CD14-positive monocyte (primary cell): ENCODE measurements around the gene KIAA1549. TPM values are rescaled to one million over a fixed set of nuclear protein-coding genes. Genes with fewer than 3 reads are reported as not detected.

Source experiments
- DNase-seq, 3 donors: peaks; one replicate each; pipeline ENCODE4 v3.0.0-alpha.2; 2011 to 2022
- H2AFZ ChIP-seq: 2 replicates; pipeline ENCODE4 v1.6.0; 2012; ENCODE audit warnings: mild to moderate bottlenecking, low read depth, low read length, inconsistent platforms; ENCODE audit not compliant: insufficient read depth, poor library complexity, severe bottlenecking
- H3K27ac ChIP-seq, 2 donors: 1 replicate in 1 of 2; 2 replicates in 1 of 2; pipeline ENCODE4 v1.5.1; 2012 to 2013; ENCODE audit warnings: low read length in 2 of 2, control low read depth in 1 of 2, inconsistent platforms in 1 of 2, low read depth in 1 of 2, mild to moderate bottlenecking in 1 of 2
- H3K27me3 ChIP-seq, 2 donors: one replicate each; pipeline versions ENCODE4 v1.6.0 to v1.6.1; 2011 to 2013; ENCODE audit warnings: low read length in 2 of 2; ENCODE audit not compliant: control insufficient read depth in 2 of 2, insufficient read depth in 2 of 2
- H3K36me3 ChIP-seq, 2 donors: replicated peaks in 1 of 2; 1 replicate in 1 of 2; 2 replicates in 1 of 2; pipeline versions ENCODE4 v1.5.1 to v1.6.1; 2012 to 2013; ENCODE audit warnings: low read length in 2 of 2, control low read depth in 1 of 2, inconsistent platforms in 1 of 2, mild to moderate bottlenecking in 1 of 2; ENCODE audit not compliant: insufficient read depth in 2 of 2, control insufficient read depth in 1 of 2
- H3K4me1 ChIP-seq, 2 donors: 1 replicate in 1 of 2; 2 replicates in 1 of 2; pipeline versions ENCODE4 v1.5.1 to v1.6.1; 2012 to 2013; ENCODE audit warnings: low read length in 2 of 2, control low read depth in 1 of 2, inconsistent platforms in 1 of 2, mild to moderate bottlenecking in 1 of 2, moderate library complexity in 1 of 2; ENCODE audit not compliant: insufficient read depth in 2 of 2, control insufficient read depth in 1 of 2
- H3K4me2 ChIP-seq: replicated peaks from 2 replicates; pipeline ENCODE3; 2012; ENCODE audit warnings: low read length, moderate library complexity, mild to moderate bottlenecking; ENCODE audit not compliant: poor library complexity, severe bottlenecking; ENCODE audit errors: extremely low read depth
- H3K4me3 ChIP-seq, 3 experiments: fragments of 200-600 bp in 1 of 3; sonication (generic) in 1 of 3; replicated peaks in 1 of 3; 1 replicate in 2 of 3; 2 replicates in 1 of 3; pipeline ENCODE4 v1.5.1; 2011 to 2013; ENCODE audit warnings: low read length in 3 of 3, mild to moderate bottlenecking in 3 of 3, control low read depth in 2 of 3, low read depth in 2 of 3, inconsistent platforms in 1 of 3, moderate library complexity in 1 of 3
- H3K79me2 ChIP-seq: 2 replicates; pipeline ENCODE4 v1.6.0; 2012; ENCODE audit warnings: mild to moderate bottlenecking, control low read depth, inconsistent platforms, low read length, moderate library complexity; ENCODE audit not compliant: insufficient read depth
- H3K9ac ChIP-seq: 2 replicates; pipeline ENCODE4 v1.6.0; 2017; ENCODE audit warnings: low read length, mild to moderate bottlenecking; ENCODE audit not compliant: insufficient read depth, poor library complexity, severe bottlenecking
- H3K9me3 ChIP-seq, 2 donors: replicated peaks in 1 of 2; 1 replicate in 1 of 2; 2 replicates in 1 of 2; pipeline versions ENCODE4 v1.5.1 to v1.6.1; 2012 to 2013; ENCODE audit warnings: low read length in 2 of 2, control low read depth in 1 of 2; ENCODE audit not compliant: control insufficient read depth in 1 of 2, insufficient read depth in 1 of 2
- H4K20me1 ChIP-seq: 2 replicates; pipeline ENCODE4 v1.6.0; 2012; ENCODE audit warnings: mild to moderate bottlenecking, low read length, control low read depth, moderate library complexity; ENCODE audit not compliant: insufficient read depth
- H3K27ac Mint-ChIP-seq, 7 donors: one replicate each; pipeline ENCODE4 v1.8.0; 2020; ENCODE audit warnings: mild to moderate bottlenecking in 7 of 7, mixed read lengths in 7 of 7, moderate library complexity in 6 of 7, inconsistent platforms in 2 of 7
- H3K27me3 Mint-ChIP-seq, 3 donors: one replicate each; pipeline ENCODE4 v1.8.0; 2021 to 2022; ENCODE audit warnings: low read depth in 3 of 3, mild to moderate bottlenecking in 3 of 3, mixed read lengths in 3 of 3, moderate library complexity in 3 of 3, inconsistent platforms in 1 of 3
- H3K36me3 Mint-ChIP-seq, 2 donors: one replicate each; pipeline ENCODE4 v1.8.0; 2020; ENCODE audit warnings: mixed read lengths in 2 of 2, inconsistent platforms in 1 of 2, mild to moderate bottlenecking in 1 of 2
- H3K4me1 Mint-ChIP-seq: one replicate; pipeline ENCODE4 v1.8.0; 2020; ENCODE audit warnings: mild to moderate bottlenecking, mixed read lengths
- H3K4me3 Mint-ChIP-seq, 2 donors: one replicate each; pipeline ENCODE4 v1.8.0; 2020; ENCODE audit warnings: mild to moderate bottlenecking in 2 of 2, mixed read lengths in 2 of 2, moderate library complexity in 1 of 2
- H3K9me3 Mint-ChIP-seq, 7 donors: one replicate each; pipeline ENCODE4 v1.8.0; 2020 to 2022; ENCODE audit warnings: mixed read lengths in 7 of 7, mild to moderate bottlenecking in 6 of 7, moderate library complexity in 6 of 7, inconsistent platforms in 2 of 7
- CTCF ChIP-seq: fragments of 200-600 bp; IDR thresholded peaks from one replicate; pipeline ENCODE4 v1.8.0; 2022; ENCODE audit warnings: antibody characterized with exemption, mild to moderate bottlenecking
- WGBS: methylation state at CpG from one replicate; pipeline ENCODE4 v1.1.5; 2013; ENCODE audit warnings: missing lambda C conversion rate; ENCODE audit not compliant: insufficient coverage; 5-methylcytosine and 5-hydroxymethylcytosine counted together
- intact Hi-C, 2 donors: fragments of 100-400 bp; cut with micrococcal nuclease; formaldehyde crosslinking; loops; one replicate each; pipeline versions ENCODE4 v1.15.0 to v1.15.1; 2023
- polyA plus RNA-seq, 3 donors: library from polyadenylated mRNA; depleted of rRNA in 1 of 3; unstranded in 2 of 3; stranded (reverse) in 1 of 3; fragments of 300-500 nt in 2 of 3; fragments of >200 nt in 1 of 3; fragmentation: Illumina TruSeq in 2 of 3; gene quantifications; 1 replicate in 2 of 3; 2 replicates in 1 of 3; pipeline ENCODE4 v1.2.3, GENCODE V29; 2012 to 2021

Gene KIAA1549
- polyA plus RNA-seq, 3 donors, result 0.03 TPM; not detected in 1

GRCh38 chr7:138880881-138881578 lies 100.2 kb downstream of the KIAA1549 start:
- Mint-ChIP-seq H3K36me3 (no peaks in the 10 kb centered on the region), H3K4me1 (no peaks in the 10 kb centered on the region), H3K4me3 (no peak overlapping the region), H3K27ac (no peak overlapping the region), H3K9me3 (no peaks in the 10 kb centered on the region), H3K27me3 (peaks cover 0 to 1% (median 0%) of the 10 kb centered on the region in 3 donors)
- H3K27ac ChIP-seq, result no peak overlapping the region
- no peak for TF ChIP-seq CTCF
- H3K9ac ChIP-seq, result no peak overlapping the region
- H3K9me3 ChIP-seq, result no peaks in the 10 kb centered on the region
- WGBS, result 94% methylated on average over 13 of the region's 13 CpGs
- no peak overlapping the region for H3K4me2 ChIP-seq
- H3K79me2 ChIP-seq, result no peaks in the 10 kb centered on the region
- no peak overlapping the region for H2AFZ ChIP-seq
- H3K4me3 ChIP-seq, result no peak overlapping the region
- H3K27me3 ChIP-seq, result no peaks in the 10 kb centered on the region
- H4K20me1 ChIP-seq, result no peaks in the 10 kb centered on the region
- intact Hi-C loops, result loop anchor here in 1 of 2 donors (10.0 kb wide), 1 partner anchor 194 kb away; no protein-coding TSS in a partner anchor
- no peak for DNase-seq
- H3K36me3 ChIP-seq, result no peaks in the 10 kb centered on the region
- H3K4me1 ChIP-seq, result no peaks in the 10 kb centered on the region

- H3K4me3 Mint-ChIP-seq, result no peak overlapping the region
- H3K4me3 ChIP-seq, result no peak overlapping the region
- H3K9ac ChIP-seq, result no peak overlapping the region
- no peaks in the 10 kb centered on the region for H3K36me3 Mint-ChIP-seq
- H3K27me3 ChIP-seq, result no peaks in the 10 kb centered on the region
- intact Hi-C loops, result no loop called here
- peaks cover 0 to 1% (median 0%) of the 10 kb centered on the region in 3 donors for H3K27me3 Mint-ChIP-seq
- H3K27ac ChIP-seq, result no peak overlapping the region
- no peaks in the 10 kb centered on the region for H3K79me2 ChIP-seq
- no peaks in the 10 kb centered on the region for H4K20me1 ChIP-seq
- no peaks in the 10 kb centered on the region for H3K9me3 Mint-ChIP-seq
- no peak overlapping the region for H3K4me2 ChIP-seq
- H2AFZ ChIP-seq, result no peak overlapping the region
- no peak for TF ChIP-seq CTCF
- no peaks in the 10 kb centered on the region for H3K36me3 ChIP-seq
- no peak for DNase-seq
- no peaks in the 10 kb centered on the region for H3K4me1 Mint-ChIP-seq
- H3K27ac Mint-ChIP-seq, result no peak overlapping the region
- H3K9me3 ChIP-seq, result no peaks in the 10 kb centered on the region
- H3K4me1 ChIP-seq, result no peaks in the 10 kb centered on the region
- 93% methylated on average over 9 of the region's 10 CpGs for WGBS
Observed at GRCh38 chr7:138879356-138879755, 101.8 kb downstream of the KIAA1549 start.
